ENCODE data around the gene PAFAH1B2. TPM values are rescaled to one million over a fixed set of nuclear protein-coding genes. Genes with fewer than 3 reads are reported as not detected.

Gene PAFAH1B2
- total RNA-seq, 1 experiment from 2014 or later, result 143 TPM

- Histone ChIP-seq H3K27me3 (no peaks in the 10 kb centered on the region), H3K9me3 (no peaks in the 10 kb centered on the region), H3K36me3 (no peaks in the 10 kb centered on the region; the same call in 1 of the 2 replicates), H3K4me3 (no peak overlapping the region)
- no peak for DNase-seq
These were observed 48.4 kb downstream of the PAFAH1B2 start for GRCh38 chr11:117192401-117192875.

- H3K36me3 ChIP-seq, result no peaks in the 10 kb centered on the region; the same call in 1 of the 2 replicates
- DNase-seq, result no peak
- H3K4me3 ChIP-seq, result no peak overlapping the region
- H3K27me3 ChIP-seq, result no peaks in the 10 kb centered on the region
- no peaks in the 10 kb centered on the region for H3K9me3 ChIP-seq
These were observed 49.3 kb downstream of the PAFAH1B2 start for GRCh38 chr11:117193130-117194020.

GRCh38 chr11:117194267-117194666 lies 50.2 kb downstream of the PAFAH1B2 start:
- DNase-seq, result no peak
- Histone ChIP-seq H3K9me3 (no peaks in the 10 kb centered on the region), H3K36me3 (no peaks in the 10 kb centered on the region; the same call in 1 of the 2 replicates), H3K27me3 (no peaks in the 10 kb centered on the region), H3K4me3 (no peak overlapping the region)

- H3K36me3 ChIP-seq, result no peaks in the 10 kb centered on the region; the same call in 1 of the 2 replicates
- DNase-seq, result no peak
- no peaks in the 10 kb centered on the region for H3K27me3 ChIP-seq
- no peak overlapping the region for H3K4me3 ChIP-seq
- no peaks in the 10 kb centered on the region for H3K9me3 ChIP-seq
These were observed 51.2 kb downstream of the PAFAH1B2 start for GRCh38 chr11:117195258-117195657.

- DNase-seq, result no peak
- H3K36me3 ChIP-seq, result no peaks in the 10 kb centered on the region; the same call in 1 of the 2 replicates
- no peaks in the 10 kb centered on the region for H3K9me3 ChIP-seq
- H3K27me3 ChIP-seq, result no peaks in the 10 kb centered on the region
- H3K4me3 ChIP-seq, result no peak overlapping the region
These were observed 51.7 kb downstream of the PAFAH1B2 start for GRCh38 chr11:117195761-117196160.

- Histone ChIP-seq H3K9me3 (no peaks in the 10 kb centered on the region), H3K36me3 (no peaks in the 10 kb centered on the region; the same call in 1 of the 2 replicates), H3K4me3 (no peak overlapping the region), H3K27me3 (no peaks in the 10 kb centered on the region)
- no peak for DNase-seq
These were observed 52.9 kb downstream of the PAFAH1B2 start for GRCh38 chr11:117197006-117197405.

GRCh38 chr11:117197516-117198456 lies 53.7 kb downstream of the PAFAH1B2 start:
- no peak for DNase-seq
- Histone ChIP-seq H3K4me3 (no peak overlapping the region), H3K9me3 (no peaks in the 10 kb centered on the region), H3K36me3 (no peaks in the 10 kb centered on the region), H3K27me3 (no peaks in the 10 kb centered on the region)

GRCh38 chr11:117198613-117199012 lies 54.5 kb downstream of the PAFAH1B2 start:
- no peak overlapping the region for H3K4me3 ChIP-seq
- no peaks in the 10 kb centered on the region for H3K9me3 ChIP-seq

GRCh38 chr11:117199053-117199915 lies 55.2 kb downstream of the PAFAH1B2 start, which contains the start of gene TAGLN:
TAGLN (plus strand) TSS chr11:117199370; CDS start chr11:117203014, 3,644 bp downstream.
- DNase-seq, result no peak
- no peak within 1 kb of the TSS for H3K4me3 ChIP-seq
- no peaks in the 10 kb centered on the region for H3K9me3 ChIP-seq
- H3K27me3 ChIP-seq, result no peaks in the 10 kb centered on the region
- H3K36me3 ChIP-seq, result no peaks in the 10 kb centered on the region

More at GRCh38 chr11:117198613-117199012, 54.5 kb downstream of the PAFAH1B2 start:
- Histone ChIP-seq H3K36me3 (no peaks in the 10 kb centered on the region), H3K27me3 (no peaks in the 10 kb centered on the region)
- no peak for DNase-seq

GRCh38 chr11:117199916-117200812 lies 56.1 kb downstream of the PAFAH1B2 start:
- no peaks in the 10 kb centered on the region for H3K36me3 ChIP-seq
- no peaks in the 10 kb centered on the region for H3K27me3 ChIP-seq
- no peaks in the 10 kb centered on the region for H3K9me3 ChIP-seq
- DNase-seq, result no peak
- H3K4me3 ChIP-seq, result no peak overlapping the region

GRCh38 chr11:117200813-117201657 lies 56.9 kb downstream of the PAFAH1B2 start:
- Histone ChIP-seq H3K9me3 (no peaks in the 10 kb centered on the region), H3K27me3 (no peaks in the 10 kb centered on the region), H3K36me3 (no peaks in the 10 kb centered on the region), H3K4me3 (no peak overlapping the region)
- DNase-seq, result no peak

GRCh38 chr11:117201658-117202305 lies 57.7 kb downstream of the PAFAH1B2 start:
- no peaks in the 10 kb centered on the region for H3K9me3 ChIP-seq
- no peak for DNase-seq
- no peaks in the 10 kb centered on the region for H3K27me3 ChIP-seq
- no peak overlapping the region for H3K4me3 ChIP-seq
- H3K36me3 ChIP-seq, result no peaks in the 10 kb centered on the region

GRCh38 chr11:117202386-117203068 lies 58.4 kb downstream of the PAFAH1B2 start:
- Histone ChIP-seq H3K27me3 (no peaks in the 10 kb centered on the region), H3K4me3 (no peak overlapping the region), H3K36me3 (no peaks in the 10 kb centered on the region), H3K9me3 (no peaks in the 10 kb centered on the region)
- DNase-seq, result no peak

- H3K4me3 ChIP-seq, result no peak overlapping the region
- no peaks in the 10 kb centered on the region for H3K27me3 ChIP-seq
- no peak for DNase-seq
- H3K9me3 ChIP-seq, result no peaks in the 10 kb centered on the region
- no peaks in the 10 kb centered on the region for H3K36me3 ChIP-seq
These were observed 59.0 kb downstream of the PAFAH1B2 start for GRCh38 chr11:117203069-117203407.
